Liver (tissue), 9 donors: ENCODE data around the gene SMURF2. TPM values are rescaled to one million over a fixed set of nuclear protein-coding genes. Genes with fewer than 3 reads are reported as not detected.

ENCODE experiments used
- DNase-seq: peaks from one replicate; pipeline ENCODE4 v3.0.0-alpha.2; 2017; ENCODE audit warnings: low spot score
- H3K27ac ChIP-seq, 2 donors: one replicate each; pipeline ENCODE4 v1.7.0; 2013; ENCODE audit warnings: inconsistent platforms in 2 of 2, low read length in 2 of 2, control low read depth in 1 of 2, low read depth in 1 of 2, mild to moderate bottlenecking in 1 of 2
- H3K27me3 ChIP-seq, 4 donors: one replicate each; pipeline versions ENCODE4 v1.6.1 to v1.7.0; 2013; ENCODE audit warnings: low read length in 3 of 4, inconsistent platforms in 1 of 4, mild to moderate bottlenecking in 1 of 4, moderate library complexity in 1 of 4; ENCODE audit not compliant: control insufficient read depth in 4 of 4, insufficient read depth in 4 of 4
- H3K36me3 ChIP-seq, 4 donors: one replicate each; pipeline versions ENCODE4 v1.6.1 to v1.7.0; 2013; ENCODE audit warnings: low read length in 3 of 4, mild to moderate bottlenecking in 3 of 4, low read depth in 1 of 4, moderate library complexity in 1 of 4; ENCODE audit not compliant: control insufficient read depth in 4 of 4, insufficient read depth in 3 of 4
- H3K4me1 ChIP-seq, 4 donors: one replicate each; pipeline versions ENCODE4 v1.6.1 to v1.7.0; 2013; ENCODE audit warnings: low read length in 3 of 4, mild to moderate bottlenecking in 3 of 4, moderate library complexity in 1 of 4; ENCODE audit not compliant: control insufficient read depth in 4 of 4, insufficient read depth in 4 of 4
- H3K4me3 ChIP-seq, 3 donors: one replicate each; pipeline versions ENCODE4 v1.6.1 to v1.7.0; 2013; ENCODE audit warnings: low read length in 3 of 3, control low read depth in 1 of 3, low read depth in 1 of 3, mild to moderate bottlenecking in 1 of 3
- H3K9ac ChIP-seq, 2 donors: one replicate each; pipeline ENCODE4 v1.7.0; 2013; ENCODE audit warnings: low read length in 2 of 2, mild to moderate bottlenecking in 2 of 2, moderate library complexity in 2 of 2, control low read depth in 1 of 2, low read depth in 1 of 2
- H3K9me3 ChIP-seq, 4 donors: one replicate each; pipeline versions ENCODE4 v1.6.1 to v1.7.0; 2013; ENCODE audit warnings: low read length in 3 of 4; ENCODE audit not compliant: control insufficient read depth in 4 of 4
- ATF3 ChIP-seq: IDR thresholded peaks from 2 replicates; pipeline ENCODE4 v1.6.1; 2016; ENCODE audit warnings: antibody characterized with exemption
- EGR1 ChIP-seq, 2 donors: IDR thresholded peaks; 2 replicates each; pipeline ENCODE4 v1.6.1; 2016 to 2018; ENCODE audit warnings: antibody characterized with exemption in 2 of 2, low read depth in 2 of 2
- FOXA2 ChIP-seq: IDR thresholded peaks from 2 replicates; pipeline ENCODE4 v1.6.1; 2016; ENCODE audit warnings: antibody characterized with exemption
- GABPA ChIP-seq, 2 donors: IDR thresholded peaks in 1 of 2; conservative IDR thresholded peaks in 1 of 2; 2 replicates each; pipeline ENCODE4 v1.6.1; 2016; ENCODE audit warnings: antibody characterized with exemption in 2 of 2, mild to moderate bottlenecking in 1 of 2, moderate library complexity in 1 of 2
- HNF4G ChIP-seq: IDR thresholded peaks from 2 replicates; pipeline ENCODE4 v1.6.1; 2016; ENCODE audit warnings: antibody characterized with exemption
- JUND ChIP-seq, 2 donors: IDR thresholded peaks; 2 replicates each; pipeline ENCODE4 v1.6.1; 2016; ENCODE audit warnings: antibody characterized with exemption in 2 of 2
- MAX ChIP-seq: IDR thresholded peaks from 2 replicates; pipeline ENCODE4 v1.6.1; 2016; ENCODE audit warnings: antibody characterized with exemption
- NR2F2 ChIP-seq: IDR thresholded peaks from 2 replicates; pipeline ENCODE4 v1.6.1; 2016; ENCODE audit warnings: antibody characterized with exemption
- REST ChIP-seq: IDR thresholded peaks from 2 replicates; pipeline ENCODE4 v1.6.1; 2016; ENCODE audit warnings: antibody characterized with exemption, mild to moderate bottlenecking
- TAF1 ChIP-seq: conservative IDR thresholded peaks from 2 replicates; pipeline ENCODE4 v1.6.1; 2016; ENCODE audit warnings: antibody characterized with exemption, mild to moderate bottlenecking
- YY1 ChIP-seq: IDR thresholded peaks from 2 replicates; pipeline ENCODE4 v1.6.1; 2016; ENCODE audit warnings: antibody characterized with exemption, mild to moderate bottlenecking
- WGBS: extraction: QIAGEN DNeasy Blood & Tissue Kit; methylation state at CpG from one replicate; pipeline ENCODE4 v1.1.7; 2013; 5-methylcytosine and 5-hydroxymethylcytosine counted together
- polyA plus RNA-seq, 2 donors: library from polyadenylated mRNA; stranded (reverse) in 1 of 2; unstranded in 1 of 2; fragments of 200-250 nt in 1 of 2; fragments of >200 nt in 1 of 2; fragmentation: Nextera tagmentation in 1 of 2; extraction: Ambion mirVana in 1 of 2; gene quantifications; one replicate each; pipeline versions ENCODE4 v1.2.1 to v1.2.3, GENCODE V29; 2013 to 2015
- total RNA-seq, 2 donors: library from RNA; depleted of rRNA; stranded (reverse); fragments of >200 nt; gene quantifications; one replicate each; pipeline ENCODE4 v1.2.3, GENCODE V29; 2014
- TF ChIP-seq, protein P1 (sequence below): fragments of 150-350 bp; IDR thresholded peaks from 2 replicates; pipeline ENCODE4 v1.5.1; 2017; ENCODE audit warnings: improper control_type of control experiment, low read depth, low read length; ENCODE audit not compliant: missing input control
- donor health status: healthy.
- donor health status: healthy.
- donor health status: healthy.
- donor health status: healthy.
- donor health status: healthy.

SMURF2 gene
- total and polyA plus RNA-seq, 4 donors, result 2.0 to 6.9 (median 3.5) TPM

DNA sequence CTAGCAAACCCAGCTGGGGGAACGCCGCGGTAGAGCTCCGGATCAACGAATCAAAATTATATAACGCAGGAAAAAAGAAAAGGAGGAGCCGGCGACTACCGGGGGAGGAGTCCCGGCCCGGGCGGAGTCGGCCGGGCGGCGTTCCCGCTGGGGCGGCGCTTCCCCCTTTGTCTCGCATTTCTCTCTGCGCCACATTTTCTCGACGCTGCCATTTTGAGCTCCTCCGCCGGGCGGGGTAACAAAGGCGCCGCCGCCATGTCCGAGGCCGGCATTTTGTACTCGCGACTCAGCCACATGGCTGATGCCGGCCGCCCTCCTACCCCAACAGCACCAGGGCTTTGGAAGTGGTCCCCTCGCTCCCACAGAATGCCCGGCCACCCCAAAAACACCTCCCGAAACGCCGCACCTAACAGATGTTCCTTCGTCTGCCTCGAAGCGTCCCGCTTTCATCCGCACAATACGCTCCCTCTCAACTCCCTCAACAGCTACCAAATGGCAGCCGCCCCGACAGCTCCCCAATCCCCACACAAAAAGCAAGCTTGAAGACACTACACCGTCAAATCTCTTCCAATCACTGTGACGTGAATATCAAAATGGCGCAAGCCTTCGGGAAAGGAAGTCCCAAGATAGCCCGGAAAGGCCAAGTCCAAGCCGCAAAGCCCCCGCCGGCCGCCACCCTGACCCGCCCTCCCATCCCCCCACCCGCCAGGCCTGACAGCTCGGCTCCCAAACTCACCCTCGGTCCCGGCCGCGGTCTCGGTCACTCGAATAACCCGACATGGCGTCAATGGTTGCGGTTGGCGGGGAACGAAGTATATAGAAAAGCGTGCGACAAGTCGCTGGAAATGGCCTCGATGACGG, 156.5 kb downstream of the SMURF2 start:
- Histone ChIP-seq H3K36me3 (peaks cover 4 to 53% (median 39%) of the 10 kb centered on the region in 4 donors), H3K4me3 (peak overlapping the region; percentile 64 to 99 (median 99)), H3K27ac (peak overlapping the region; percentile 98 to 100), H3K9ac (peak overlapping the region; percentile 99), H3K27me3 (no peaks in the 10 kb centered on the region), H3K9me3 (no peaks in the 10 kb centered on the region), H3K4me1 (peaks cover 5 to 47% (median 30%) of the 10 kb centered on the region in 4 donors)
- TF ChIP-seq GABPA (IDR thresholded peaks at IDR 0.05 in 1 of 2, conservative IDR thresholded peaks at IDR 0.05 in 1 of 2) (peak in 1 of 2 donors; percentile 61), EGR1 (IDR thresholded peaks at IDR 0.05; ENCODE audit: low read depth in 2 of 2) (no peak), YY1 (peak; percentile 99), REST (peak; percentile 87), TAF1 (peak; percentile 90), JUND (IDR thresholded peaks at IDR 0.05) (no peak)
- WGBS, result under 1% methylated on average over 76 of the region's 76 CpGs
- DNase-seq, result peak; percentile 85

GRCh38 chr17:64504769-64505339, 157.3 kb downstream of the SMURF2 start:
- H3K4me1 ChIP-seq, result peaks cover 5 to 54% (median 33%) of the 10 kb centered on the region in 4 donors
- no peak for DNase-seq
- H3K4me3 ChIP-seq, result peak overlapping the region; percentile 64 to 99 (median 99)
- no peak for TF ChIP-seq MAX
- TF ChIP-seq HNF4G, result no peak
- TF ChIP-seq, protein P1, sequence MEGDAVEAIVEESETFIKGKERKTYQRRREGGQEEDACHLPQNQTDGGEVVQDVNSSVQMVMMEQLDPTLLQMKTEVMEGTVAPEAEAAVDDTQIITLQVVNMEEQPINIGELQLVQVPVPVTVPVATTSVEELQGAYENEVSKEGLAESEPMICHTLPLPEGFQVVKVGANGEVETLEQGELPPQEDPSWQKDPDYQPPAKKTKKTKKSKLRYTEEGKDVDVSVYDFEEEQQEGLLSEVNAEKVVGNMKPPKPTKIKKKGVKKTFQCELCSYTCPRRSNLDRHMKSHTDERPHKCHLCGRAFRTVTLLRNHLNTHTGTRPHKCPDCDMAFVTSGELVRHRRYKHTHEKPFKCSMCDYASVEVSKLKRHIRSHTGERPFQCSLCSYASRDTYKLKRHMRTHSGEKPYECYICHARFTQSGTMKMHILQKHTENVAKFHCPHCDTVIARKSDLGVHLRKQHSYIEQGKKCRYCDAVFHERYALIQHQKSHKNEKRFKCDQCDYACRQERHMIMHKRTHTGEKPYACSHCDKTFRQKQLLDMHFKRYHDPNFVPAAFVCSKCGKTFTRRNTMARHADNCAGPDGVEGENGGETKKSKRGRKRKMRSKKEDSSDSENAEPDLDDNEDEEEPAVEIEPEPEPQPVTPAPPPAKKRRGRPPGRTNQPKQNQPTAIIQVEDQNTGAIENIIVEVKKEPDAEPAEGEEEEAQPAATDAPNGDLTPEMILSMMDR, result no peak
- TF ChIP-seq TAF1, result no peak
- peak; percentile 7 for TF ChIP-seq NR2F2
- TF ChIP-seq EGR1 (IDR thresholded peaks at IDR 0.05; ENCODE audit: low read depth in 2 of 2), result peak in 1 of 2 donors; percentile 6
- TF ChIP-seq ATF3, result no peak
- peak; percentile 37 for TF ChIP-seq FOXA2
- TF ChIP-seq JUND (IDR thresholded peaks at IDR 0.05), result no peak
- peak overlapping the region; percentile 98 to 100 for H3K27ac ChIP-seq
- peaks cover 10 to 54% (median 43%) of the 10 kb centered on the region in 4 donors for H3K36me3 ChIP-seq
- WGBS, result under 1% methylated on average over 13 of the region's 13 CpGs
- H3K9me3 ChIP-seq, result no peaks in the 10 kb centered on the region
- no peaks in the 10 kb centered on the region for H3K27me3 ChIP-seq
- H3K9ac ChIP-seq, result peak overlapping the region; percentile 99
